NCI-H1092 (cell line): ENCODE data around the gene EDEM2.
"Not testable (repeated sequence)": the region's sequence is repeated elsewhere in the genome, so short reads cannot be mapped to it uniquely, and the experiment has no call there.

Experiments
- DNase-seq: peaks from one replicate; lab custom pipeline; 2025; lab: John Stamatoyannopoulos, UW

EDEM2 gene, protein sequence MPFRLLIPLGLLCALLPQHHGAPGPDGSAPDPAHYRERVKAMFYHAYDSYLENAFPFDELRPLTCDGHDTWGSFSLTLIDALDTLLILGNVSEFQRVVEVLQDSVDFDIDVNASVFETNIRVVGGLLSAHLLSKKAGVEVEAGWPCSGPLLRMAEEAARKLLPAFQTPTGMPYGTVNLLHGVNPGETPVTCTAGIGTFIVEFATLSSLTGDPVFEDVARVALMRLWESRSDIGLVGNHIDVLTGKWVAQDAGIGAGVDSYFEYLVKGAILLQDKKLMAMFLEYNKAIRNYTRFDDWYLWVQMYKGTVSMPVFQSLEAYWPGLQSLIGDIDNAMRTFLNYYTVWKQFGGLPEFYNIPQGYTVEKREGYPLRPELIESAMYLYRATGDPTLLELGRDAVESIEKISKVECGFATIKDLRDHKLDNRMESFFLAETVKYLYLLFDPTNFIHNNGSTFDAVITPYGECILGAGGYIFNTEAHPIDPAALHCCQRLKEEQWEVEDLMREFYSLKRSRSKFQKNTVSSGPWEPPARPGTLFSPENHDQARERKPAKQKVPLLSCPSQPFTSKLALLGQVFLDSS

DNA sequence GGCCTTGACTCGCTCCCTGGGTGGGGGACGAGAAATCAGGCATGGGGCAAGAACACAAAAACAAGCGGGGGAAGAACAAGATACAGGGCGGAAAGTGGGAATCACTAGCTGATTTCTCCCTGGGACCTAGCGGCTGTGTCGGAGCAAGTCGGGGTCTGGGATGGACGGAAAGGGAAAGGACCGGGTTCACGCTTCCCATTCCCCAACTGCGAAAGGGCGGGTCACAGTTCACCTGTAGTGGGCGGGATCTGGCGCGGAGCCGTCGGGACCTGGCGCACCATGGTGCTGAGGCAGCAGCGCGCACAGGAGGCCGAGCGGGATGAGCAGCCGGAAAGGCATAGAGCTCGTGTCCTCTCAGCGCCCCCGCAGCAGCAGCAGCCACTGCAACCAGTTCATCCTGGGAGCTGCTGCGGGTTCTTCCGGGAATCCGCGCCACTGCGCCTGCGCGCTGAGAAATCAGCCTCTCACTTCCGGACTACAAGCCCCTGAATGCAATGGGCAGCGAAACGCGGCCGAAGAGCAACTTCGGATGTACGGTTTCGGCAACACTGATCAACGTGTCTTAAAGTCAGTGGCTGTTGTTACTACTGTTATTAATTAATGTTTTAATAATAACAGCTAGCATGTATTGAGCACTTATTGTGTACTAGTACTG lies at the start of gene EDEM2:
Gene EDEM2 (minus strand): TSS at position 417 of the 655 bp plus-strand sequence. CDS start 78 bp downstream, at position 339.
- DNase-seq, result peak; percentile 80

DNA sequence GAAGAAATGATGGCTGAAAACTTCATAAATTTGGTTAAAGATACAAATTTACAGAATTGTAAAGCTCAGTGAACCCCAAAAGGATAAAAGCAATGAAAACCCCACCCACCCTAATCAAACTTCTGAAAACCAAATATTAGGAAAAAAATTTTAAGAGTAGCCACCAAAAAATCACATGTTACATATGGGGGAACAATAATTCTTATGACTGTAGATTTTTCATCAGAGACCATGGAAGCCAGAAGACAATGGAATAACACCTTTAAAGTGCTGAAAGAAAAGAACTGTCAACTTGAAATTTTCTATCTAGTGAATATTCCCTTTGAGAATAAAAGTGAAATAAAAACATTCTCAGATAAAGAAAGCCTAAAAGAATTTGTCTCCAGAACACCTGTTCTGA lies 49.2 kb upstream of the EDEM2 start:
- DNase-seq, result no peak

DNA sequence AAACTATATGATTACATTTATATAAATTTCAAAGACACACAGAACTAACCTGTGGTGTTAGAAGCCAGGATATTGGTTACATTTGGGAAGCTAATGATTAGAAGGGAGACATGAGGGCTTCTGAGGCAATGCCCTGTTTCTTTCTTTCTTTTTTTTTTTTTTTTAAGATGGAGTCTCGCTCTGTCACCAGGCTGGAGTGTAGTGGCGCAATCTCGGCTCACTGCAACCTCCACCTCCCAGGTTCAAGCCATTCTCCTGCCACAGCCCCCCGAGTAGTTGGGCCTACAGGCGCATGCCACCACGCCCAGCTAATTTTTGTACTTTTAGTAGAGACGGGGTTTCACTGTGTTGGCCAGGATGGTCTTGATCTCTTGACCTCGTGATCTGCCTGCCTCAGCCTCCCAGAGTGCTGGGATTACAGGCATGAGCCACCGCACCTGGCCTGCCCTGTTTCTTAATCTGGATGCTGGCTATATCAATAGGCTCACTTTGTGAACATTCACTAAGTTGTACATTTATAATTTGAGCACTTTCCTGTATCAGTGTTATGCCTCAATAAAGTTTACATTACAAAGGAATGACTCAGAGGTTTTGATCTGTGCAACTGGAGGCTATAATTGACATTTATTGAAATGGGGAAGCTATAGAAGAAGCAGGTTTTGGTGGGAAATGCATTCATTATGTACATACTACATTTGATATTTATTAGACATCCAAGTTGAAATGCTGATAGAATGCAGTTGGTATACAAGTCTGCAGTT lies 46.1 kb upstream of the EDEM2 start:
- DNase-seq, result not testable (repeated sequence)

DNA sequence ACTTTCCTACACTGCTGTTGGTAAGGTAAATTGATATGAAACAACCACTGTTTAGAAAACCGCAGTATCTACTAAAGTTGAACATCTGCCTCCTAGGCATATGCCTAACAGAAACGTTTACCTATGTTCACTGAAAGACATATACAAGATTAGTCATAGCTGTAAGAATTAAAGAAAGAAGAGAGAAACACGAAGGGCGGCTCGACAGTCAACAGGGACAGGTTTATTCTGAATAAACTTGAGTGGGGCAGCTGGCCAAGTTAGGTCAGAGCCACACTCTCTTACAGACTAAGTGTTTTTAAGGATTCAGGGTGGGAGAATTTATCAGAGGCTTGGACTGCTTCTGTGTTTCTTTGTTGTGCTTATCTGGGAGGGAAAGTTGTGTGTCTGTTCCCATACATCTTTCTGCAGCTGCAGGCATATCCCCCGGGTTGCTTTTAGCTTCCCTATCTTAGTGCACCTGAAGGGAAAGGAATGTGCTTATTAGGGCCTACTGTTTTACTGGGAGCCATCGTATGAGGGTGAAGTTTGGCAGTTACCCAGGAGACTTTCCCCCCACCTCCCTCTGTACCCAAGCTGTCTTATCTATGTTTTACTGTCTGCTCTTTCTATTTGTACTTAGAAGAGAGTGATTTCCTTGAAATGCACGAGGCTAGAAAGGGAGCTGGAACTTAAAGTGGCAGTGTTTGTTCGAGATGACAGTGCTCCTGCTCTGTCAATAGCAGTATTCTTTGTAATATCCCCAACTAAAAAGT lies 45.2 kb upstream of the EDEM2 start:
- DNase-seq, result no peak

DNA sequence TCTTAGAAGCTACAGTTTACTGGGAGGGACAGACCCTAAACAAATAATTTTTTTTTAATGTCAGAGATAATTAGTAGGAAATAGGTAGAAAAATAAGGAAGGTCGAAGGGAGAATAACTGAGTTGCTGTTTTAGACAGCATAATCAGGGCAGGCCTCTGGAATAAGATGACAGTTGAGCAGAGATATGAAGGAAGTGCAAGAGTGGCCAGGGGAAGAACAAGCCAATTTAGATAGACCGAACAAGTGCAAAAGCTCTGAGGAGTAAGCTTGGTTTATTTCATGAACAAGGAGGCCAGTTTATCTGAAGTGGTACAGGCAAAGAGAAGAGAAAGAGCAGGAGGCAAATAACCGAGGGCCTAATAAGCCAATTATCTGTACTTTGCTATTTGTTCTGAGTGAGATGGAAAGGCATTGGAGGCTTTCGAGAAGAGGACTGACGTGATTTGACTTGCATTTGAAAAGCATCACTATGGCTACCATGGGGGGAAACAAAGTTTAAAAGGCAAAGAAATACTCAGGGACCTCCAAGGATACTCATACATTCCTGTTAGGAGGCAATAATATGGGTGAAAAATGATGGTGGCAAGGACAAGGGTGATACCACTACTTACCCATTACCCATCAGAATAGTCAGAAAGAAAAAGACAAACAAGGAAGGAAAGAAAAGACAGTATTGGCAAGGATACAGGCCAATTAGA lies 44.4 kb upstream of the EDEM2 start:
- DNase-seq, result no peak

DNA sequence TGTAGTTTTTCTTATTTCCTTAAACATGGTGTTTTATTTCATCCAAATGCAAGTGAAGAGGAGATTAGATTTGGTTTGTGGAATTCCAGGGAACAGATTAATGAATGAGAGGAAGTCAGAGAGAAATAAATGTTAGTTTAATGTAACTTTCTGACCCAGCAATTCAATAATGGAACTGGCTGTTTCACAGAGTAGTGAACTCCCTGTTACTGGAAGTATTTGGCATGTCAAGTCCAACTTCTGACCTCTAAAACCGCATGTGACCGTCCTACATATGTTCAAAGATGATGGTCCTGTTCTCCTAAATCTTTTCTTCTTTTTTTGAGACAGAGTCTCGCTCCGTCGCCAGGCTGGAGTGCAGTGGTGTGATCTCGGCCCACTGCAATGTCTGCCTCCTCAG lies 43.4 kb upstream of the EDEM2 start:
- no peak for DNase-seq

DNA sequence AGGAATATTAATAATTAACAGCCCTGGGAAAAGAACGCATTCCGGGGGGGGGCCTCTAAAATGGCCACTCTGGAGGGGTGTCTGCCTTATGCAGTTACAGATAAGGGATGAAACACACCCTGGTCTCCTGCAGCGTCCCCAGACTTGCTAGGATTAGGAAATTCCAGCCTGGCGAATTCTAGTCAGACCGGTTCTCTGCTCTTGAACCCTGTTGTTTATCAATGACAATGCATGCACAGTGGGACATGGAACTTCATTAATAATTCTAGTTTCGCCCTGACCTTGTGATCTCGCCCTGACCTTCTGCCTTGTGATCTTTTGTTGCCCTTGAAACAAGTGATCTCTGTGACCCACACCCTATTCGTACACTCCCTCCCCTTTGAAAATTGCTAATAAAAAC lies 42.1 kb upstream of the EDEM2 start:
- DNase-seq, result not testable (repeated sequence)

DNA sequence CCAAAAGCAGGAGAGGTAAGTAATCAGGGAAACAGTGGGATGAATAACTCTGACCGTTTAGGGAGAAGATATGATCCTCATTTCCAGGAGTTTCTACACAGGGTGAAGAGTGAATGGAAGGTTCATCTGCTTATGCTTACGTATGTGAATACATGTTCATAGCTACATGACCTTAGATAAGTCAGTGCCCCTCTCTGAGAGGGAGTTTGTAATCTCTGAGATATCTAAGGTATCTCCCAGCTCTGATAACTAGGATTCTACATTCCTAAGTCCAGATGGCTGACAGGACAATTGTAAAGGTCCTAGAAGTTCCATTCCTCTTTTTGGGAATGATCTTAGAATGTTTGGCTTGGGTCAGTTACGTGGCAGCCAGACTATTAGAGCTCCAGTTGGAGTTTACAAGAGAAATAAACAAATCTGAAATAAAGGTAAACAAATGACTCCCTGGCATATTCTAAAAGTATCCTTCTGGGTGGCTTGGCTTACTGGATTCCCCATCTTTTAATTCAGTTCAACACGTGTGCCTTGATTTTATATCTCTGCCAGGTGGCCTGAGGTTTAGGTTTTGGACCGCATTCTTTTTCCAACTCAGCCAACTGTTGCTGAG lies 40.6 kb upstream of the EDEM2 start:
- no peak for DNase-seq

DNA sequence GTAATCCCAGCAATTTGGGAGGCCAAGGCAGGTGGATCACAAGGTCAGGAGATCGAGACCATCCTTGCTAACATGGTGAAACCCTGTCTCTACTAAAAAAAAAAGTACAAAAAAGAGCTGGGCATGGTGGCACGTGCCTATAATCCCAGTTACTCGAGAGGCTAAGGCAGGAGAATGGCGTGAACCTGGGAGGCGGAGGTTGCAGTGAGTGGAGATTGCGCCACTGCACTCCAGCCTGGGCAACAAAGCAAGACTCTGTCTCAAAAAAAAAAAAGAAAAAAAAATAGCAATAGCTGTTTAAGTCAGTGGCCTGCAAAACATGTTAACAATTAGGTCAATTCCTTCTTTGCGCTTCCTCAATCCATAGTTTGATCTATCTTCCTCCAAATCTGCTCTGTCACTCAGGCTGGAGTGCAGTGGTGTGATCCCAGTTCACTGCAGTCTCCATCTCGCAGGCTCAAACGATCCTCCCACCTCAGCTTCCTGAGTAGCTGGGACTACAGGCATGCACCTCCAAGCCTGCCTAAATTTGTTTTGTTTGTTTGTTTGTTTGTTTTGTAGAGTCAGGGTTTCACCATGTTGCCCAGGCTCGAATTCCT lies 39.7 kb upstream of the EDEM2 start:
- DNase-seq, result not testable (repeated sequence)

DNA sequence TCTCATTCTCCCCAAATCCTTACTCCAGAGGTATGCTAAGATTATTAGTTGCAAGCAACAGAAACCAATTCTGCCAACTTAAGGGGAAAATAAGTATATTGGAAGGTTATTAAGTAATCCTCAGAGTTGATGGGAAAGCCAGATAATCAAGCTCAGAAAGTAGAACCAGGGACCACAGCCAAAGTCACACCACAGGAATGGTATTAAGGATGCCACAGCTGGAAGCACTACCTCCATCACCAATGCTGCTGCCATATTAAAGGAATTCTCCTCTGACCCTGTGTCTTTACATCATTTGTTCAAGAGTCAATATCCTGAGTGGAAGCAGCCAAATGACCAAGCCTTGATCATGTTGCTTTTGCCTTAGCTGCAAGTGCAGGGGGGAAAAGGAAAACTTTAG lies 34.6 kb upstream of the EDEM2 start:
- no peak for DNase-seq

DNA sequence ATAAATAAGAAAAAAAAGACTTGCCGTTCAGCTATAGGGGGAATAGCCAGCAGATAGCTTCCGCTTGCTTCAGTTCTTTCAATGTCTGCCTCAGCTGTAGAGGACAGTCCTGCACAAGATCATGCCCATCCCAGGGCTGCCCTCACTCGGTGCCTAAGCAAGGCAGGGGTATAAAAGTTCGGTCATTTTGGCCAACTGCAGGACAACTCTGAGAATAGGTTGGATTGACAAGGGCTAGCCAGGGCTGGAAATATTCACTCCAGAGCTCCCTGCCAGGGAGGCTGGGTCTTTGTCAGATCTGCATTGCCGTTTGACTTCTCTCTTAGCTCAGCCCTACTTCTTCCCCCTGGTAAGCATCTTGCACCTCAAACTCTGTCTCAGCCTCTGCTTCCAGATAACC lies 33.1 kb upstream of the EDEM2 start:
- DNase-seq, result no peak

DNA sequence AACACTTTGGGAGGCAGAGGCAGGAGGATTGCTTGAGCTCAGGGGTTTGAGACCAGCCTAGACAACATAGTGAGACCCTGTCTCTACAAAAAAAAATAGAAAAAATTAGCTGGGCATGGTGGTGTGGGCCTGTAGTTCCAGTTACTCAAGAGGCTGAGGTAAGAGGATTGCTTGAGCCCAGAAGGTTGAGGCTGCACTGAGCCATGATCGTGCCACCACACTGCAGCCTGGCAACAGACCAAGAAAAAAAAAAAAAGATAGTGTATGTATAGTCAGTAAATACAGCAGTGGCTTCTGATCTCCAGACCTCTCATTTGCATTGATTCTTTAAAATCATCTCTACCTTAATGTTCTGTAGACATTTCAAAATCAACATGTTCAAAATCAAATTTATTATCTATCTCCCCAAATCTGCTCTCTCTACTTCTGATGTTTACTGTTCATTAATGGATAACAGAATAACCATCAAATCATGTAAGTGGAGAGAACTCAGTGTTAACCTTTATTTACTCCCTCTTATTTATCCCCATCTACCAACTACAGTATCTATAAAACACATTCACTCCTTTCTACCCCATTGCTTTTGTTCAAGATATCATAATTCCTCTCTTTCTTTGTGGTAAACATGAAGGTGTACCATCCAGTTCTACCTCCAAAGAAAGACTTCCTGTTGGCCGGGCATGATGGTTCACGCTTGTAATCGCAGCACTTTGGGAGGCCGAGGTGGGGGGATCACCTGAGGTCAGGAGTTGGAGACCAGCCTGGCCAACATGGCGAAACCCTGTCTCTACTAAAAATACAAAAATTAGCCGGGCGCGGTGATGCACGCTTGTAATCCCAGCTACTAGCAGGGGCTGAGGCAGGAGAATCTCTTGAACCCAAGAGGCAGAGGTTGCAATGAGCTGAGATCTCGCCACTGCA lies 32.4 kb upstream of the EDEM2 start:
- DNase-seq, result no peak

DNA sequence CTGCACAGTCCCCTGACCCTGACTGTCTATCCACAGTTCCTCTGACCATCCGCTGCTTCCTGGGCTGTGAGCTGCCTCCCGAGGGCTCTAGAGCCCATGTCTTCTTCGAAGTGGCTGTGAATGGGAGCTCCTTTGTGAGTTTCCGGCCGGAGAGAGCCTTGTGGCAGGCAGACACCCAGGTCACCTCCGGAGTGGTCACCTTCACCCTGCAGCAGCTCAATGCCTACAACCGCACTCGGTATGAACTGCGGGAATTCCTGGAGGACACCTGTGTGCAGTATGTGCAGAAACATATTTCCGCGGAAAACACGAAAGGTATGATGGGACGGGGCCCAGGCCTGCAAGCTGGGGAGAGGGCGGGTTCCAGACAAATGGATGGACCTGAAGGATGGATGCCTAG lies 29.0 kb upstream of the EDEM2 start:
- no peak for DNase-seq

DNA sequence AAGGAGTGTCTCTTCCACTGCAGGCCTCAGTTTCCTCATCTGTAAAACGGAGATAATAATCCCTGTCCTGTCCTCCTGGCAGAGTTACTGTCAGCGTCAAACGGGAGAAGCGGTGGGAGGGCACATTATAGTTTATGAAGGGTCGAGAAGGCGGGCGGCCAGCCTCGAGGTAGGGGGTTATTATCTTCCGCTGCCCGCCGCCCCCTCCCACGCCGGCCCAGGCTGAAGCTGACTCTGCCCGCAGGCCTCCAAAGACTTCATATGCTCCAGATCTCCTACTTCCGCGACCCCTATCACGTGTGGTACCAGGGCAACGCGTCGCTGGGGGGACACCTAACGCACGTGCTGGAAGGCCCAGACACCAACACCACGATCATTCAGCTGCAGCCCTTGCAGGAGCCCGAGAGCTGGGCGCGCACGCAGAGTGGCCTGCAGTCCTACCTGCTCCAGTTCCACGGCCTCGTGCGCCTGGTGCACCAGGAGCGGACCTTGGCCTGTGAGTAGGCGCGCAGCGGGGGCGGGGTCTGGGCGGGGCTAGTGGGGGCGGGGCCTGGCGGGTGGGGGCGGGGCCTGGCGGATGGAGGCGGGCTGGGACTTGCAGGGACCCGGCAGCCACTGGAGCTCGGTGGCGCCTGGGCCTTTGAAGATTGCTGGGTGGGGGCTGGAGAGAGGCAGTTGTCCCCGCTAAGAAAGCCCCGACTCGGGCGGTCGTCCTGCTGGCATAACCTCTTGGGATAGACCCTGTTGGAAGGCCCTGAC lies 27.5 kb upstream of the EDEM2 start:
- DNase-seq, result no peak

DNA sequence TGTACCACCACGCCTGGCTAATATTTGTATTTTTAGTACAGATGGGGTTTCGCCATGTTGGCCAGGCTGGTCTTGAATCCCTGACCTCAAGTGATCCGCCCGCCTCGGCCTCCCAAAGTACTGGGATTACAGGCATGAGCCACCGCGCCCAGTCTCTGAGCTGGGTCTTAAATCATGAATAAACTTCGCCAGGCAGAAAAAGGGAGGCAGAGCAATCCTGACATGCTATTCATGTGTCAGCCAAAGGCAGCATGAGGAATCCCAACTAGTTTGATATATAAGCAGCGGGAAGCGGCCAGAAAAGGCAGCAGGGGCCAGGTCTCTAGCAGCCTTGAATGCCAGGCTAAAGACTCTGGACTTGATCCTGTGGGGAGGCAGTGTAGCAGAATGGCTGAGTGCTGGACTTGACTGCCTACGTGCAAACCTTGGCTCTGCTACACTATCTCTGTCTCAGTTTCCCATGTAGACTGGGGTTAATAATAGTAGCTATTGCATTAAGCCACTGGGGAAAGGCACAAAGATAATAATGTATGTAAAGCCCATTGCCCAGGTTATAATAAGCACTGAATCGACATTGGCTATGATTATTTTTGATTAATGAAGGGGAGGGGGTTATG lies 26.5 kb upstream of the EDEM2 start:
- DNase-seq, result no peak

DNA sequence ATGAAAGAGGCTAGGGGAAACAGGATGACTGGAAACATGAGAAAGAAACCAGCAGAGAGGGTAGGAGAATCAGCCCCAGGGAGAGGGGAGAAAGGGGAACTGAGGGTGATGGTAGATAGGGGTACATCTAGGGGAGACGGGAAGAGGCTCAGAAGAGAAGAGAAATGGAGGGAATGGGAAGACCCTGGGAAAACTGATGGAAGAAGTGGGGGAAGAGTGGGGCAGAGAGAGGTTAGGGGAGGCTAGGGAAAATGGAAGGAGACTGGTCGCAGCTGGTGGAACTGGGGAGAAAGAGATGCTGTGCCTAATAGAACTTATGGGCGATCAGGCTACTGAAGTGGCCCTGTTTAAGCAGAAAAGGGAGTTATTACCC lies 25.3 kb upstream of the EDEM2 start:
- DNase-seq, result no peak

DNA sequence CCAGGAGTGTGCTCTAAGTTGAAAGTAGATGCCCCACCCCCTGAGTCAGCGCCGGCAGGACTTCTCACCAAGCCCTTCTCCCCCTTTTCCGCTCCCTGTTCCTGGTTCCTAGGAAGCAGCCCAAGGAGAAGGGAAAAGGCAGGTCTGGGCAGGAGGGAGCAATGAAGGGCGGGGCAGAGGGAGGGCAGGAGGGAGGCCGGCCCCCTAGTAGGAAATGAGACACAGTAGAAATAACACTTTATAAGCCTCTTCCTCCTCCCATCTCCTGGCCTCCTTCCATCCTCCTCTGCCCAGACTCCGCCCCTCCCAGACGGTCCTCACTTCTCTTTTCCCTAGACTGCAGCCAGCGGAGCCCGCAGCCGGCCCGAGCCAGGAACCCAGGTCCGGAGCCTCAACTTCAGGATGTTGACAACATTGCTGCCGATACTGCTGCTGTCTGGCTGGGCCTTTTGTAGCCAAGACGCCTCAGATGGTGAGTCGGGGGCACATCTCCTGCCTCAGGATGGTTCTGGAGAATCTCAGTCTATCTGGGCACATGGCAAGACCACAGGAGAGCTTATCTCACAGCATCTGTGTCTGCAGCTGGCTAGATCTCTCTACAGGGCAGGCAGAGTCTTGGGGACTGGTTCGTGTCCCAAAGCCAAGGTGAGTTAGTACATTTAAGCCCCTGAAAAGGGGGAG lies 24.8 kb upstream of the EDEM2 start, which contains the start of gene PROCR:
Gene PROCR (plus strand): TSS at position 320 of the 681 bp plus-strand sequence. CDS start 83 bp downstream, at position 403.
- no peak for DNase-seq
